Cardiac muscle cell (in vitro differentiated cells and primary cell): Measurements from ENCODE around the gene THSD7A. TPM values are rescaled to one million over a fixed set of nuclear protein-coding genes. Genes with fewer than 3 reads are reported as not detected.

Experiments
- DNase-seq, 2 donors: peaks; one replicate each; pipeline versions ENCODE4 v3.0.0 to v3.0.0-alpha.2; 2010 to 2017; ENCODE audit warnings: low read depth in 1 of 2, low spot score in 1 of 2
- H3K27ac ChIP-seq: fragments of 200-600 bp; sonication (generic); 2 replicates; pipeline ENCODE4 v1.5.1; 2016
- H3K27me3 ChIP-seq: fragments of 200-600 bp; sonication (generic); 2 replicates; pipeline ENCODE4 v1.6.0; 2016; ENCODE audit warnings: control low read depth
- H3K36me3 ChIP-seq: fragments of 200-600 bp; sonication (generic); 2 replicates; pipeline ENCODE4 v1.5.1; 2016; ENCODE audit warnings: control low read depth
- H3K4me1 ChIP-seq: fragments of 200-600 bp; sonication (generic); 2 replicates; pipeline ENCODE4 v1.8.1; 2017; ENCODE audit warnings: low read depth, mild to moderate bottlenecking, mixed run types
- H3K4me3 ChIP-seq: fragments of 200-600 bp; sonication (generic); 2 replicates; pipeline ENCODE4 v1.5.1; 2016; ENCODE audit warnings: mild to moderate bottlenecking
- H3K9me3 ChIP-seq: fragments of 200-600 bp; sonication (generic); 2 replicates; pipeline ENCODE4 v1.5.1; 2017; ENCODE audit warnings: low read depth, mild to moderate bottlenecking, control low read depth
- CTCF ChIP-seq: IDR thresholded peaks from 2 replicates; pipeline ENCODE4 v1.5.1; 2012; ENCODE audit warnings: low read depth, mild to moderate bottlenecking, low read length
- polyA plus RNA-seq: library from polyadenylated mRNA; unstranded; fragments of >200 nt; fragmentation: Nextera tagmentation; extraction: Ambion mirVana; gene quantifications from 2 replicates; pipeline ENCODE4 v1.2.1, GENCODE V29; 2016
- total RNA-seq: library from RNA; depleted of rRNA; stranded (reverse); fragments of >200 nt; gene quantifications from 2 replicates; pipeline ENCODE4 v1.2.3, GENCODE V29; 2016

Gene THSD7A
- total and polyA plus RNA-seq, 2 experiments from 2014 or later = 1.5 to 3.7 TPM

GRCh38 chr7:11841657-11842056, 9.7 kb upstream of the THSD7A start:
- no peak for DNase-seq
- TF ChIP-seq CTCF = no peak

GRCh38 chr7:11835260-11835659, 3.3 kb upstream of the THSD7A start:
- Histone ChIP-seq H3K27ac (no peak overlapping the region), H3K36me3 (no peaks in the 10 kb centered on the region), H3K4me3 (no peak overlapping the region), H3K4me1 (no peaks in the 10 kb centered on the region), H3K9me3 (no peaks in the 10 kb centered on the region), H3K27me3 (peaks cover 1% of the 10 kb centered on the region)
- TF ChIP-seq CTCF = peak; percentile 40
- peak in 1 of 2 donors; percentile 31 for DNase-seq

More at GRCh38 chr7:11841657-11842056, 9.7 kb upstream of the THSD7A start:
- H3K4me3 ChIP-seq = no peak overlapping the region
- H3K4me1 ChIP-seq = peaks cover 5% of the 10 kb centered on the region
- no peaks in the 10 kb centered on the region for H3K36me3 ChIP-seq
- H3K27me3 ChIP-seq = no peaks in the 10 kb centered on the region
- no peak overlapping the region for H3K27ac ChIP-seq
- no peaks in the 10 kb centered on the region for H3K9me3 ChIP-seq

- Histone ChIP-seq H3K27me3 (peaks cover 7% of the 10 kb centered on the region), H3K4me3 (no peak overlapping the region), H3K9me3 (no peaks in the 10 kb centered on the region), H3K27ac (no peak overlapping the region), H3K4me1 (no peaks in the 10 kb centered on the region), H3K36me3 (no peaks in the 10 kb centered on the region)
- no peak for DNase-seq
- TF ChIP-seq CTCF = no peak
These were observed 1.4 kb upstream of the THSD7A start for GRCh38 chr7:11833431-11833830.

- H3K9me3 ChIP-seq = no peaks in the 10 kb centered on the region
- no peaks in the 10 kb centered on the region for H3K4me1 ChIP-seq
- H3K4me3 ChIP-seq = peak overlapping the region; percentile 77
- peak; percentile 9 to 52 for DNase-seq
- peaks cover 7% of the 10 kb centered on the region for H3K27me3 ChIP-seq
- no peak overlapping the region for H3K27ac ChIP-seq
- no peak for TF ChIP-seq CTCF
- no peaks in the 10 kb centered on the region for H3K36me3 ChIP-seq
These were observed 752 bp downstream of the THSD7A start for GRCh38 chr7:11831156-11831735.

- H3K9me3 ChIP-seq = no peaks in the 10 kb centered on the region
- no peaks in the 10 kb centered on the region for H3K4me1 ChIP-seq
- TF ChIP-seq CTCF = no peak
- no peaks in the 10 kb centered on the region for H3K36me3 ChIP-seq
- H3K27me3 ChIP-seq = peaks cover 7% of the 10 kb centered on the region
- H3K4me3 ChIP-seq = peak overlapping the region; percentile 77
- DNase-seq = peak in 1 of 2 donors; percentile 33
- no peak overlapping the region for H3K27ac ChIP-seq
These were observed 1.3 kb downstream of the THSD7A start for GRCh38 chr7:11830582-11831155.
